Placental epithelial cell (primary cell): ENCODE measurements around the gene TROAP. TPM values are rescaled to one million over a fixed set of nuclear protein-coding genes. Genes with fewer than 3 reads are reported as not detected.

ENCODE experiments used
- total RNA-seq: library from RNA; depleted of rRNA; stranded (reverse); fragments of >200 nt; gene quantifications from 2 replicates; pipeline ENCODE4 v1.2.3, GENCODE V29; 2012

The TROAP gene
- 2.7 and 7.6 TPM in 2 replicates for total RNA-seq

GRCh38 chr12:49322708-49323523, at the start of gene TROAP:
Gene TROAP (plus strand): TSS chr12:49323255. CDS start chr12:49323609, 354 bp downstream.

DNA sequence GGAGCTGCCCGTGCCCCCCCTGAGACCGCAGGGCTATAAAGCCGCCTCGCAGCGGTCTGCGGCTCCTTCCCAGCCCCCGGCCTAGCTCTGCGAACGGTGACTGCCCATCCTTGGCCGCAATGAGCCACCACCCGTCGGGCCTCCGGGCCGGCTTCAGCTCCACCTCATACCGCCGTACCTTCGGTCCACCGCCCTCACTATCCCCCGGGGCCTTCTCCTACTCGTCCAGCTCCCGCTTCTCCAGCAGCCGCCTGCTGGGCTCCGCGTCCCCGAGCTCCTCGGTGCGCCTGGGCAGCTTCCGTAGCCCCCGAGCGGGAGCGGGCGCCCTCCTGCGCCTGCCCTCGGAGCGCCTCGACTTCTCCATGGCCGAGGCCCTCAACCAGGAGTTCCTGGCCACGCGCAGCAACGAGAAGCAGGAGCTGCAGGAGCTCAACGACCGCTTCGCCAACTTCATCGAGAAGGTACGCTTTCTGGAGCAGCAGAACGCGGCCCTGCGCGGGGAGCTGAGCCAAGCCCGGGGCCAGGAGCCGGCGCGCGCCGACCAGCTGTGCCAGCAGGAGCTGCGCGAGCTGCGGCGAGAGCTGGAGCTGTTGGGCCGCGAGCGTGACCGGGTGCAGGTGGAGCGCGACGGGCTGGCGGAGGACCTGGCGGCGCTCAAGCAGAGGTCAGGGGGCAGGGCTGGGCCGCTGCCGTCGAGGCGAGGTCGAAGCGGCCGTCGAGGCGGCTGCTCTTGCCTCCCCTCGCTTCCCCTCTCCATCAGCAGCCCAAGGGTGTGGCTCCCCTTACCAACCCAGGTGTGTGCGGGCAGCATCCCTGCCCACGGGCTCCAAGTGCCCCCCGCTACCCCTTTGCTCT, 27.7 kb upstream of the TROAP start, which contains the start of gene PRPH:
TSS of gene PRPH (plus strand) at position 66 of the 855 bp plus-strand sequence. CDS start at position 120, 54 bp downstream.

DNA sequence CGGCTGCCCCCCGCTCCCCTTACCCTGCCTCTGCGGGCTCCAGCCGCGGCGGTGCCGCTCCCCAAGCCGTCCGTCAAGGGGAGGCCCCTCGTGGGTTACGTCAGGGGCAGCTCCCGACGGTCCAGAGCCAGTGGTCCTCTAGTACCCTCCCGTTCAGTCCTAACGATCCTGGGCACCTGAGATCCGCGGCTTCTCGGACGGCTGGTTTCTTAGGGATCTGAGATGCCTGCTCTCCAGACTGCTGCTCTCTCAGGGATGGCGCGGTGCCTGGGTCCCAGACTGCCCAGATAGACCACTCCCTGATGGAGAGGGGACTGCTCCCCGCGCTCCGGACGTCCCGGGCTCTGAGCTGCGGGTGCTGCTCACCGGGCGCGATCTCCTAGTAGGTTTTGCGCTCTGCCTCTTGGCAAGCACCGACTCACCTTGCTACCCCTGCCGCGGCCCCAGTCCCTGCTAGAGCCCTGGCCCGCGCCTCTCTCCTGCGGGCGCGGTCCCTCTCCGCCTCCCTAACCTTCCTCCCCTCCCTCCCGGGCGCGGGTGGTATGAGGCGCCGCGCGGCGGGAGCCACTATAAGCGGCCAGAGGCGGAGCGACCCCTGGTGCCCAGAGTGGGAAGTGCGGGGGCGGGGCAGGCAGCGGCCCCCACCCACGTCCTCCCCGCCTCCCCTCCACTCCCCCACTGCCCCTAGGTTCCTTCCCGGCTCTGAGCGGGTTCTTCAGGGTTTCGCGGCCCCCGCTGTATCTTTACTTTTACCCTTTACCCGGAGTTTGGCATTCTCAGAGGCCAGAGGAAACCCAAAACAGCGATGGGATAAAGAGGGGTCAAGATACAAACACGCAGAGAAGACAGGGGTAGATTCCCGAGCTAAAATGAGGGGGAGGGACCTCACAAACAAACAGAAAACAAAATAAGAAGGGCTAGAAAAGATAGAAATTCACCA, 13.9 kb downstream of the TROAP start, which contains the start of gene C1QL4:
TSS of gene C1QL4 (minus strand) at position 544 of the 940 bp plus-strand sequence. CDS start 711 bp downstream, outside the sequence.

DNA sequence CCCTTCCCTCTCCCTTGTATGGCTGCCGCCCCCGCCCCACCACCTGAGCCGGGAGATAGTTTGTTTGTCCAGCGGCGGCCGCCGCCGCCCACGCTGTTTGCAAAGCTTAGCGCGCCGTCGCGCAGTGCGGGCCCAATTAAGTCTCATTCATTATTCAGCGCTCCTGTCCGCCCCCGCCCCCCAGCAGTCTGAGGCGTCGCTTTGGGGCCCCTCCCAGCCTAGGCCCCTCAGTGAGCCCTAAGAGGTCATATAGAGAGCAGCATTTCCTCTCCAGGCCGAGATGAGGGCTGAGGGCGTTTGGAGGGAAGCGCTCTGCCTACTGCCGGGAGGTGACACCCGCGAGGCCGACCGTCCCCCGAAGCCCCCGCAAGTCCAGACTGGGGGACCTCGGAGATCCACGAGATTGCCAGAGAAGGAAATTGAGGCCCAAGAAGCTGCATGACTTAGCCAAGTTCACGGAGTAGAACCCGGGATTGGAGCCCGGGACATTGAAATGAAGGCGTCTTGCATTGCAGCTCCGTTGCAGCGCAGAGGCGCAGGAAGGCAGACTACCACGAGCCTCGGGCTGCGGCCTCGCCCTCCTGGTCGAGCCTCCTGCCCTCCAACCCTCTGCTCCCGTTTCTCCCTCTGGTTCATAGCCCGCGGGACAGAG, 23.7 kb downstream of the TROAP start, which contains the start of gene DNAJC22:
TSS of gene DNAJC22 (plus strand) at position 230 of the 652 bp plus-strand sequence. CDS start 1,985 bp downstream, outside the sequence.

DNA sequence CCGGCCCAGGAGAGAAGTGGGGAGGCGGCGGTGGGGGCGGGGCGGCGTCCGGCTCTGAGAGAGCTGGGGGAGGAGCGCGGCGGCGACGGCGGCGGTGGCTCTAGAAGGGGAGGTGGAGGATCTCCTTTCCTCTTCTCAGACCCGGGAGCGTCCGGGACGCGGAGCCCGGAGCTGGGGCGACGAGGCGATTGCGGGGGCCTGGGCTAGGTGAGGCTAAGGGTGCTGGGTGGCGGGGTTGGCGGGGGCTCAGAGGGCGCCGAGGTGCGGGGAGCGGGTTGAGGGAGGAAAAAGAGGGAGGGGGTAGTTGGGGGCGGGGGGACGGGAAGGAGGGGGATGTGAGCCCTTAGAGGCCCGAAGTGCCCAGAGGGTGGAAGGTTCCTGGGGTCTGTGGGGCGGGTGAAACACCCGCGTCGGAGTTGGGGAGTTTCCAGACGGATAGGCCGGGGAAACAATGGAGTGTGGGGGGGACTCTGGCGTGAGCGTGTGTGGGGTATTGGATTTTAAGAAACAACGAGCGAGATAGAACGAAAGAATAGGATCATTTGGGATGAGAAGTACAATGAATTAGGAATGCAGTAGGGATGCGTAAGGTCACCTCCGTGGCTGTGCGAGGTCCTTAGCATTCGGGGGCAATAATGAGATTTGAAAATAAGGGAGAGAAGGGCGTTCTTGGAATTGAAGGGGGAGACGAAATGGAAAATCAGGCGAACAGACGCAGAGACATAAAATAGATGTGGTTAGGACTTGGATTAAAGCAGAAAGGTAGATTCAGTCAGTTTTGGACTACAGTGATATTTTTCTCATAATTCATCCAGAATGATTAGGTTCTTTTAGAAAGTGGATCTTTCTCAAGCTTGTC, 44.6 kb downstream of the TROAP start, which contains the start of gene SPATS2:
TSS of gene SPATS2 (plus strand) at position 82 of the 859 bp plus-strand sequence. CDS start 93,551 bp downstream, outside the sequence.

Other genes with a start within 250 kb of the TROAP start
- under 0.01 TPM in 1 of 2 replicates, not detected in the other for gene DHH, start 228.5 kb upstream of the TROAP start, total RNA-seq
- 41.3 and 81.3 TPM in 2 replicates for gene LMBR1L, start 212.4 kb upstream of the TROAP start, total RNA-seq
- 451 and 3,354 TPM in 2 replicates for gene TUBA1B, start 191.9 kb upstream of the TROAP start, total RNA-seq
- gene TUBA1A, start 134.2 kb upstream of the TROAP start, total RNA-seq, result 180 and 234 TPM in 2 replicates
- 221 and 908 TPM in 2 replicates for gene TUBA1C, start 58.2 kb upstream of the TROAP start, total RNA-seq
- not detected in 2 replicates for gene PRPH, start 28.1 kb upstream of the TROAP start, total RNA-seq
- gene C1QL4, start 13.9 kb downstream of the TROAP start, total RNA-seq, result not detected in 2 replicates
- under 0.01 and 0.79 TPM in 2 replicates for gene DNAJC22, start 23.6 kb downstream of the TROAP start, total RNA-seq
- 15.7 and 28.3 TPM in 2 replicates for gene SPATS2, start 44.2 kb downstream of the TROAP start, total RNA-seq
- 0.22 TPM in 1 of 2 replicates, not detected in the other for gene KCNH3, start 215.8 kb downstream of the TROAP start, total RNA-seq
- 55.4 and 93.0 TPM in 2 replicates for gene MCRS1, start 244.9 kb downstream of the TROAP start, total RNA-seq